Measurements from ENCODE around the gene MMADHC. TPM values are rescaled to one million over a fixed set of nuclear protein-coding genes. Genes with fewer than 3 reads are reported as not detected.

MMADHC gene
- total RNA-seq, 3 donors from 2014 or later, result 84.2 to 111 (median 109) TPM

DNA sequence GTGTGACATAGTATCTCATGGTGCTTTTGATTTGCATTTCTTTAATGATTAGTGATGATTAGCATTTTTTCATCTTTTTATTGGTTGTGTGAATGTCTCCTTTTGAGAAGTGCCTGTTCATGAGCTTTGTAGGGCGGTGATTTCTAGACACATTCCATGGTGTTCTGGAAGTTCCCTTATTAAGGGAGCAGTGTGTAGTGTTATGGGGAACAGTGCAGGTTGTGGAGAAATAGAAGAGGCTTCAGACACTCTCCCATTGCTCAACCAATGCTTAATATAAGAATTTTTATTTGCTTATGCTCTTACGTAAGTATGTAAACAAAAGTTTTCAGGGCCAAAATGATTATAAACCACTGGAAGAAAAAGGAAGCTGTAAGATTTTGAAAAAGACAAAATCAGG lies 34.7 kb downstream of the MMADHC start:
- no peak for DNase-seq (ENCODE audit: low spot score in 2 of 2)

DNA sequence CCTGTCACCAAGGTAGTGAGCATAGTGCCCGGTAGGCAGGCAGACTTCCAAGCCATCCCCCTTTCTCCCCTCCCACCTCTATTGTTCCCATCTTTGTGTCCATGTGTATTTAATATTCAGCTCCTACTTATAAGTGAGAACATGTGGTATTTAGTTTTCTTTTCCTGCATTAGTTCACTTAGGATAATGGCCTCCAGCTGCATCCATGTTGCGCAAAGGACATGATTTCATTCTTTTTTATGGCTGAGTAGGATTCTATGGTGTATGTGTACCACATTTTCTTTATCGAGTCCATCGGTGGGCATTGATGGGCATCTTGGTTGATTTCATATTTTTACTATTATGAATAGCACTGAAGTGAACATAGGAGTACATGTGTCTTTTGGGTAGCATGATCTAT lies 35.3 kb downstream of the MMADHC start:
- Histone ChIP-seq H3K4me1 (no peaks in the 10 kb centered on the region), H3K27me3 (no peaks in the 10 kb centered on the region), H3K36me3 (no peaks in the 10 kb centered on the region), H3K9me3 (no peaks in the 10 kb centered on the region), H3K4me3 (no peak overlapping the region), H3K27ac (no peak overlapping the region)
- TF ChIP-seq, protein P1, sequence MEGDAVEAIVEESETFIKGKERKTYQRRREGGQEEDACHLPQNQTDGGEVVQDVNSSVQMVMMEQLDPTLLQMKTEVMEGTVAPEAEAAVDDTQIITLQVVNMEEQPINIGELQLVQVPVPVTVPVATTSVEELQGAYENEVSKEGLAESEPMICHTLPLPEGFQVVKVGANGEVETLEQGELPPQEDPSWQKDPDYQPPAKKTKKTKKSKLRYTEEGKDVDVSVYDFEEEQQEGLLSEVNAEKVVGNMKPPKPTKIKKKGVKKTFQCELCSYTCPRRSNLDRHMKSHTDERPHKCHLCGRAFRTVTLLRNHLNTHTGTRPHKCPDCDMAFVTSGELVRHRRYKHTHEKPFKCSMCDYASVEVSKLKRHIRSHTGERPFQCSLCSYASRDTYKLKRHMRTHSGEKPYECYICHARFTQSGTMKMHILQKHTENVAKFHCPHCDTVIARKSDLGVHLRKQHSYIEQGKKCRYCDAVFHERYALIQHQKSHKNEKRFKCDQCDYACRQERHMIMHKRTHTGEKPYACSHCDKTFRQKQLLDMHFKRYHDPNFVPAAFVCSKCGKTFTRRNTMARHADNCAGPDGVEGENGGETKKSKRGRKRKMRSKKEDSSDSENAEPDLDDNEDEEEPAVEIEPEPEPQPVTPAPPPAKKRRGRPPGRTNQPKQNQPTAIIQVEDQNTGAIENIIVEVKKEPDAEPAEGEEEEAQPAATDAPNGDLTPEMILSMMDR (IDR thresholded peaks at IDR 0.05), result no peak
- TF ChIP-seq POLR2A (IDR thresholded peaks at IDR 0.05), result no peak
- no peak for TF ChIP-seq POLR2AphosphoS5 (IDR thresholded peaks at IDR 0.05)
- DNase-seq (ENCODE audit: low spot score in 2 of 2), result no peak
- intact Hi-C loops (cut with DNase I; ENCODE audit: low total_unique reads), result no loop called here

More for the DNA sequence above, 34.7 kb downstream of the MMADHC start:
- no peaks in the 10 kb centered on the region for H3K9me3 ChIP-seq
- TF ChIP-seq POLR2AphosphoS5 (IDR thresholded peaks at IDR 0.05) (no peak), POLR2A (IDR thresholded peaks at IDR 0.05) (no peak)
- TF ChIP-seq, protein P1 (IDR thresholded peaks at IDR 0.05), result no peak
- no peaks in the 10 kb centered on the region for H3K36me3 ChIP-seq
- intact Hi-C loops (cut with DNase I; ENCODE audit: low total_unique reads), result no loop called here
- H3K4me3 ChIP-seq, result no peak overlapping the region
- no peaks in the 10 kb centered on the region for H3K27me3 ChIP-seq
- H3K27ac ChIP-seq, result no peak overlapping the region
- H3K4me1 ChIP-seq, result no peaks in the 10 kb centered on the region

DNA sequence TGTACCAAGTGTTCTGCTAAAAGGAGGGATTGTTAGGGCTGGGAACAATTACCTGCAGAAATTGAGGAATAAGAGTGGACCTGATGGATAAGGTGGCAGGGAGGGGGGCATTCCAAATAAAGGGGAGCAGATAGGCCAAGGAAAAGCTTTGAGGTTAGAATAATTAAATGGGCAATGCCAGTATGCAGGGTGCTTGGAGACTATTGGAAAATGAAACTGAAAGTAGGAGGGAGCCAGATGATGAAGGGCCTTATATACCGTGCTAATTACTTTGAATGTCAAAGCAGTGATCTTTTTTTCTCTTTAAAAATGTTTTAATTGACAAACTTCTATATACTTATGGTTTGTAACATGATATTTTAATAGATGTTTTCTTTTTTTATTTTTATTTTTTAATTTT lies 42.9 kb downstream of the MMADHC start:
- Histone ChIP-seq H3K4me1 (no peaks in the 10 kb centered on the region), H3K9me3 (peaks cover 0 to 4% of the 10 kb centered on the region in 2 donors), H3K27me3 (no peaks in the 10 kb centered on the region), H3K27ac (no peak overlapping the region), H3K4me3 (no peak overlapping the region), H3K36me3 (no peaks in the 10 kb centered on the region)
- intact Hi-C loops (cut with DNase I; ENCODE audit: low total_unique reads), result no loop called here
- TF ChIP-seq POLR2A (IDR thresholded peaks at IDR 0.05) (no peak), POLR2AphosphoS5 (IDR thresholded peaks at IDR 0.05) (no peak)
- TF ChIP-seq, protein P1 (IDR thresholded peaks at IDR 0.05), result no peak
- no peak for DNase-seq (ENCODE audit: low spot score in 2 of 2)

DNA sequence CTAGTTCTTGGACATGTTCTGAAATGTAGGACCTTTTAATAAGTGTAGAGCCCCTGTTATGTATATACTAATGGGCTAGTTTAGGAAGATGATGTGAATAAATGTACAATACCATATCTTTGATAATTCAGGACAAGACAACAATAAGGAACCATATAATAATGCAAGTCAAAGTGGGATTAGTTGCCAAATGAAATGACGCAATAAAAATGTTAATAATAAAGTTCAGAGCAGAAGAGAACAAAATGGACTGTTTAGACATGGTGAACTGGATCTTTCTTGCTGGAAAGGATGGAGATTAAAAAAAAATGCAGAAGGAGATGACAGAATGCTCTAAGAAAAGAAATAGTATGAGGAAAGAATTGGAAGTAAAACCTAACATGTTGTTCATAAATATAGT lies 43.7 kb downstream of the MMADHC start:
- no peak for TF ChIP-seq POLR2AphosphoS5 (IDR thresholded peaks at IDR 0.05)
- TF ChIP-seq, protein P1 (IDR thresholded peaks at IDR 0.05), result no peak
- TF ChIP-seq POLR2A (IDR thresholded peaks at IDR 0.05), result no peak
- intact Hi-C loops (cut with DNase I; ENCODE audit: low total_unique reads), result no loop called here
- H3K4me3 ChIP-seq, result no peak overlapping the region
- no peaks in the 10 kb centered on the region for H3K4me1 ChIP-seq
- H3K36me3 ChIP-seq, result no peaks in the 10 kb centered on the region
- no peak for DNase-seq (ENCODE audit: low spot score in 2 of 2)
- H3K9me3 ChIP-seq, result peaks cover 0 to 8% of the 10 kb centered on the region in 2 donors
- H3K27ac ChIP-seq, result no peak overlapping the region
- H3K27me3 ChIP-seq, result no peaks in the 10 kb centered on the region

DNA sequence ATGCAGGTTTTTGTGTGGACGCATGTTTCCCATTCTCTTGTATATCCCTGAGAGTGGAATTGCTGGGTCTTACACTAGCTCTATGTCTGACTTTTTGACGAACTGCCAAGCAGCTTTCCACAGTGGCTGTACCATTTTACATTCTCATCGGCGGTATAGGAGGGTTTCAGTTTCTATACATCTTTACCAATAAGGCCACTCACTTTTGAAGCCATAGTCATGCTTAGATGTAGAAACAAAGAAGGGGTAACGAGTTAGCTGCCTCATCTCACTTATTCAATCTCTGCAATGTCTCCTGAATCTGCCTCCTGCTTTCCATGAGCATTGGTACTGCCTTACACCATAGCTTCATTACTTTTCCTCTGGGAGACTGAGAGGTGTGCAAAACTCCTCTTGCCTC lies 47.4 kb downstream of the MMADHC start:
- intact Hi-C loops (cut with DNase I; ENCODE audit: low total_unique reads), result no loop called here
- H3K9me3 ChIP-seq, result peaks cover 0 to 8% of the 10 kb centered on the region in 2 donors
- no peaks in the 10 kb centered on the region for H3K36me3 ChIP-seq
- no peak overlapping the region for H3K27ac ChIP-seq
- no peaks in the 10 kb centered on the region for H3K4me1 ChIP-seq
- DNase-seq (ENCODE audit: low spot score in 2 of 2), result no peak
- no peaks in the 10 kb centered on the region for H3K27me3 ChIP-seq
- TF ChIP-seq, protein P1 (IDR thresholded peaks at IDR 0.05), result no peak
- TF ChIP-seq POLR2A (IDR thresholded peaks at IDR 0.05) (no peak), POLR2AphosphoS5 (IDR thresholded peaks at IDR 0.05) (no peak)
- no peak overlapping the region for H3K4me3 ChIP-seq
